Esophagus (tissue), 2 donors: ENCODE measurements around the gene LAPTM5. TPM values are rescaled to one million over a fixed set of nuclear protein-coding genes. Genes with fewer than 3 reads are reported as not detected.

Experiments used
- H3K27ac ChIP-seq, 2 donors: one replicate each; pipeline ENCODE4 v1.5.1; 2013; ENCODE audit warnings: low read depth in 2 of 2, mild to moderate bottlenecking in 2 of 2, inconsistent platforms in 1 of 2, low read length in 1 of 2, moderate library complexity in 1 of 2
- H3K27me3 ChIP-seq, 2 donors: one replicate each; pipeline ENCODE4 v1.6.1; 2013; ENCODE audit warnings: low read length in 2 of 2, control low read depth in 1 of 2, mild to moderate bottlenecking in 1 of 2; ENCODE audit not compliant: insufficient read depth in 2 of 2, control insufficient read depth in 1 of 2
- H3K36me3 ChIP-seq, 2 donors: one replicate each; pipeline ENCODE4 v1.6.1; 2013; ENCODE audit warnings: low read length in 1 of 2; ENCODE audit not compliant: control insufficient read depth in 2 of 2, insufficient read depth in 2 of 2
- H3K4me1 ChIP-seq, 2 donors: one replicate each; pipeline ENCODE4 v1.6.1; 2013; ENCODE audit warnings: low read length in 1 of 2; ENCODE audit not compliant: control insufficient read depth in 2 of 2, insufficient read depth in 2 of 2
- H3K4me3 ChIP-seq, 2 donors: one replicate each; pipeline ENCODE4 v1.5.1; 2013; ENCODE audit warnings: low read length in 2 of 2, mild to moderate bottlenecking in 2 of 2, low read depth in 1 of 2, moderate library complexity in 1 of 2
- H3K9me3 ChIP-seq, 2 donors: one replicate each; pipeline ENCODE4 v1.6.1; 2013; ENCODE audit warnings: mild to moderate bottlenecking in 2 of 2, low read depth in 1 of 2, low read length in 1 of 2, moderate library complexity in 1 of 2; ENCODE audit not compliant: control insufficient read depth in 2 of 2, insufficient read depth in 1 of 2
- WGBS, 2 donors: extraction: QIAGEN DNeasy Blood & Tissue Kit; methylation state at CpG; one replicate each; pipeline ENCODE4 v1.1.7; 2013; 5-methylcytosine and 5-hydroxymethylcytosine counted together
- polyA plus RNA-seq, 2 donors: library from polyadenylated mRNA; stranded (reverse); fragments of 200-250 nt; gene quantifications; one replicate each; pipeline ENCODE4 v1.2.3, GENCODE V29; 2013
- donor health status: healthy with polysubstance abuse.
- donor health status: Bipolar disorder and iron deficiency.

The LAPTM5 gene
- polyA plus RNA-seq, 2 donors: 10.0 to 15.5 TPM

DNA sequence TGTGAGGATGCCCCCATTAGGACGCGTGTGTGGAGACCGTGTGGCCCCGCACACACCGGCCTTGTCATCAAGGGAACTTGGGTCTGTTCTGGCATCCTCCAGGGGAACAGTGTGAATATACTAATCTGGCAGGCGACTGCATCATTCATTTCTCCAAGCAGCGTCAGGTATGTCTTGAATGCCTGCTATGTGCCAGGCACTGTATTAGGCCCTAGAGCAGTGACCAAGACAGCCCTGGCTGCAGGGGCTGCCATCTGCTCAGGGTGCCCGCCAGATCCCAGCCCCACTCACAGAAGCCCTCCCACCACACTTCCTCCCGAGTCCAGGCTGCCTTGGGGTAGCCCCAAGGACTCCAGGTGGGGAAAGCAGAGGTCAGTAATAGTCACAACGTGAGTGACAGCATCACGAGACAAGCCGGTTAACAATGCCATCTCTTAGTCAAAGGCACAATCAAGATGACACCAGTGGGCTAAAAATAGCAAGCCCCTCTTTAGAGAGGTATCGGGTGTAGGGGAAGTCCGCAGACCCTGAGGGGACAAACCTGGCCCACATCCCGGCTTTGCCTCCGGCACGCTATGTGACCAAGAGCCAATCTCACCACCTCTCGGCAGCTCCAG, 7.5 kb upstream of the LAPTM5 start:
- Histone ChIP-seq H3K27me3 (no peaks in the 10 kb centered on the region), H3K27ac (no peak overlapping the region), H3K4me3 (no peak overlapping the region), H3K9me3 (no peaks in the 10 kb centered on the region), H3K4me1 (no peaks in the 10 kb centered on the region), H3K36me3 (no peaks in the 10 kb centered on the region)
- 90 to 92% methylated on average over 18 of the region's 18 CpGs for WGBS, 2 donors

DNA sequence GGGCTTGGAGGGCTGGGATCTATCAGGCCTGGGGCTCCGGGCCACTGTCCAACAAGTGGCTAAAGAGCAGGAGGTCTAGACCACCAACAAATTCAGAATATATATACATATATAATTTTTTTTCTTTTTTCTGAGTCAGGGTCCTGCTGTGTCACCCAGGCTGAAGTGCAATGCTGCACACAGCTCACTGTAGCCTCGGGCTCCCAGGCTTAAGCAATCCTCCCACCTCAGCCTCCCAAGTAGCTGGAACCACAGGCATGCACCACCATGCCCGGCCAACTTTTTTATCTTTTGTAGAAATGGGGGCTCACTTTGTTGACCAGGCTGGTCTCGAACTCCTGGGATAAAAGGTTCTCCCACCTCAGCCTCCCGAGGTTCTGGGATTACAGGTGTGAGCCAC, 6.8 kb upstream of the LAPTM5 start:
- Histone ChIP-seq H3K9me3 (no peaks in the 10 kb centered on the region), H3K4me3 (no peak overlapping the region), H3K27ac (no peak overlapping the region), H3K27me3 (no peaks in the 10 kb centered on the region), H3K36me3 (no peaks in the 10 kb centered on the region), H3K4me1 (no peaks in the 10 kb centered on the region)
- 91 to 92% methylated on average over 5 of the region's 5 CpGs for WGBS, 2 donors

DNA sequence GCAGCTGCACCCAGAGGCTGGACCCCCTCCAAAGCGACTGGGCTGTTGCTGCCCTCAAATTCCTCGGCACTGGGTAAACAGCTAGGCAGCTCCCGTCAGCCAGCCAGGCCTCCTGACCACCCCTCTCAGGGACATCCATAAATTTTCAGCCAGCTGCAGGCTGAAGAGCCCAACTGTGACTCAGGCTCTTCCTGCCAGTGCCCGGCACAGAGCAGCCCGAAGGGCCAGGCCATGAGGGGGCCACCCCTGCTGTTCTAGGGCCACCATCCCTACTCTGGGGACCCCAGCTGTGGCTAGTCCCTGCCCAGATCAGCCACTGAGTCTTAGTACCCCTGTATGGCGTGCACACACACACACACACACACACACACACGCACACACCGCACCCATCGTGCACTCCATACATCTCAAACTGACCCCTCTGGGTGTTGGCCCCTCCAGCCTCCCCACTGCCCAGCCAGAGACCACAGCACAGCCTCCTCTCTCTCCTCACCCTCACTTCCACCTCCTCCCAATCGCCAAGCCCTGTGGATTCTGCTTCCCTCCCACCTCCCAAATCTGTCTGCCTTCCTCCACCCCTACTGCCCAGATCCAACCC, 6.2 kb upstream of the LAPTM5 start:
- WGBS, 2 donors: 72 to 84% methylated on average over 10 of the region's 10 CpGs
- Histone ChIP-seq H3K4me3 (no peak overlapping the region), H3K27me3 (no peaks in the 10 kb centered on the region), H3K4me1 (no peaks in the 10 kb centered on the region), H3K27ac (no peak overlapping the region), H3K36me3 (no peaks in the 10 kb centered on the region), H3K9me3 (no peaks in the 10 kb centered on the region)

GRCh38 chr1:30762930-30763650, 5.5 kb upstream of the LAPTM5 start:
- Histone ChIP-seq H3K36me3 (no peaks in the 10 kb centered on the region), H3K9me3 (no peaks in the 10 kb centered on the region), H3K4me3 (no peak overlapping the region), H3K27me3 (no peaks in the 10 kb centered on the region), H3K4me1 (no peaks in the 10 kb centered on the region), H3K27ac (no peak overlapping the region)
- WGBS, 2 donors: 82 to 89% methylated on average over 7 of the region's 7 CpGs

GRCh38 chr1:30762152-30762929, 4.8 kb upstream of the LAPTM5 start:
- Histone ChIP-seq H3K27me3 (no peaks in the 10 kb centered on the region), H3K36me3 (no peaks in the 10 kb centered on the region), H3K4me1 (no peaks in the 10 kb centered on the region), H3K4me3 (no peak overlapping the region), H3K9me3 (no peaks in the 10 kb centered on the region), H3K27ac (no peak overlapping the region)
- WGBS, 2 donors: 79 to 83% methylated on average over 6 of the region's 6 CpGs

DNA sequence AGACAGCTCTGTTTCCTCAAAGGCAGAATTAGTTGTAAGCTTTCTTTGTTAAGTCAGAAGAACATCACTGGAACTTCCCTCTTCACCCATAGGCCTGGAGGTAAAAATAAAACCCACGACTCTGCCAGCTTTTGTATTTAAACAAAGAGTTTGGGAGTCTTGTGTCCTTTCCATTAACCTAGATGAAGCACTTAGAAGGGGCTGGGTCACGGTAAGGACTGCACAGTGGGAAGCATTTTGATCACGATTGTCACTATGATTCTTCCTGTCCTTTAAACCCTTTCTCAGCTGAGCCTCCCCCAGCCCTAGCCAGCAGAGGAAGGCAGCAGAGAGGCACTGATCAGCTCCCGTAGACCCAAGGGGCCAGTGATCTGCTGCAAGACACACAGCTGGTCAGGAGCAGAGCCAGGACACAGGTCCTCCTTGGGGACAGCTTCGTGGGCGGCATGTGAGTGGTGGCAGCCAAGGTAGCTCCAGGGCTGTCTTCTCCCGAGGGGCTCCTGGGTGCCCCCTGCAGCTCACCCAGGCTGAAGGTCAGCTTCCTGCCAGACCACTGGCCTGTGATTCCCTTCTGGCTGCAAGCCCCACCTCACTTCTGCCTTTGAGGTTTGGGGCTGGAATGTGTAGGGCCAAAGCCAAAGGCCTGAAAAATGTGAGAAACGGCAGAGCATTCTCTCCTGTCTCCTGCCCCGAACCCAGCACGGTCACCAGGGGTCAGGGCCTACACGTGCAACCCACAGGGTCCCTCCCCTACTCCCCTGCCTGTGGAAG, 4.0 kb upstream of the LAPTM5 start:
- no peaks in the 10 kb centered on the region for H3K4me1 ChIP-seq
- no peaks in the 10 kb centered on the region for H3K27me3 ChIP-seq
- peak overlapping the region in 1 of 2 donors; percentile 65 for H3K27ac ChIP-seq
- H3K4me3 ChIP-seq: no peak overlapping the region
- WGBS, 2 donors: 65 to 69% methylated on average over 11 of the region's 11 CpGs
- no peaks in the 10 kb centered on the region for H3K9me3 ChIP-seq
- H3K36me3 ChIP-seq: no peaks in the 10 kb centered on the region

DNA sequence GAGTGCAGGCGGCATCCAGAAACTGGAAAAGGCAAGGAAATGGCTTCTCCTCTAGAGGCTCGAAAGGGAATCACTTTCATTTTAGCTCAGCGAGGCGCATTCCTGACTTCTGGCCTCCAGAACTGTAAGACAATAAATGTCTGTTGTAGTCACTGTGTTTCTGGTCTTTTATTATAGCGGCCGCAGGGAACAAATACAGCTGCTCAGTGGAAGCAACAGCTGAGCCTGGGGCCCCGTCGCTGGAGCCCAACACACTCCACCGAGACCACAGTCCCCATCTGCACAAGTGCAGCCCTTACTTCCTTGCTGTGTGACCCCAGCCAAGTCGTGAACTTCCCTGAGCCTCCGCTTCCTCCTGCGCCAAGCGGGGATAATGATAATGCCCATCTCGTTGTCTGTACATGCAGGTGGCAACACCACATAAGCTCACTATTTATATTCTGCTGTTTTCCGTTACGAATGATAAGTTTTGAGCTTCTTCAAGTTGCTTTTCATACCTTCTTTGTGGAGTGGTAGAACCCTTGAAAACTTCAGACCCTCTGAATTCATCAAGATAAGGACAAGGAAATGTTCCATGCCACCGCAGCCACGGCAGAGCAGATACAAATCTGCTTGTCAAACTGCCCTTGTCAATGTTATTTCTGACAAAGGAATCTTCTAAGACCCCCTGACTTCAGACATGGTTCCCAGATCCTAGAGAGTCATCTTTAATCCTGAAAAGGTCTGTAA, 3.2 kb upstream of the LAPTM5 start:
- Histone ChIP-seq H3K36me3 (no peaks in the 10 kb centered on the region), H3K27me3 (no peaks in the 10 kb centered on the region), H3K9me3 (no peaks in the 10 kb centered on the region), H3K4me1 (no peaks in the 10 kb centered on the region), H3K27ac (no peak overlapping the region), H3K4me3 (no peak overlapping the region)
- 73 to 80% methylated on average over 18 of the region's 18 CpGs for WGBS, 2 donors

DNA sequence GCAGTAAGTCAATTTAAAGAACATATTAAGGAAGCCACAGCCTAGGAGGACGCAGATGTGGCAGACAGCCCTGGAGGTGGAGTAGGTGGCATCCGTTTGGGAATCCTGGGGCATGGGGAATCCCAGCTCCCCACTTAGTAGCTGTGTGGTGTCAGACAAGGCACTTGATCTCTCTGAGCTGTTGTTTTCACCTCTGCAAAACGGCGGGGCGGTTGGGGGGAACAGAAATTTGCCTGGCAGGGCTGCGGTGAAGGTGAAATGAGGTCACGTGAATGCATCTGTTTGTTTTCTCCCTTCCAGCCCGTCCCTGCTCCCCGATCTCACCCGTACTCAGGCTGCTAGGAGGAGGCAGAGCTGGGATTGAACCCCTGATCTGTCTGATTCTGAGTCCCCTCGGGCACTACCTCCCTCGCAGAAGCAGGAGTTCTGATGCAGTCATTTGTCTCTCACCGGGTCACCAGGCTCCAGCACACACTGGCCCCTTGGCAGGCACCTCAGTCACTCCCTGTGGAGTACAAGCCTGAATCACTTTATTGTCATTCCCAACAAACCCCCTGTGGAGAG, 2.2 kb upstream of the LAPTM5 start:
- Histone ChIP-seq H3K4me1 (no peaks in the 10 kb centered on the region), H3K27me3 (no peaks in the 10 kb centered on the region), H3K4me3 (no peak overlapping the region), H3K27ac (no peak overlapping the region), H3K9me3 (no peaks in the 10 kb centered on the region), H3K36me3 (no peaks in the 10 kb centered on the region)
- 69 to 81% methylated on average over 13 of the region's 13 CpGs for WGBS, 2 donors
